HepG2 (cell line): ENCODE results near the gene RREB1.
"Not testable (repeated sequence)": the region's sequence is repeated elsewhere in the genome, so short reads cannot be mapped to it uniquely, and the experiment has no call there.

Experiments
- JUN ChIP-seq: sonication (generic); formaldehyde crosslinking; IDR thresholded peaks from 2 replicates; pipeline ENCODE4 v1.4.0; 2020; ENCODE audit warnings: mild to moderate bottlenecking, missing genetic modification reagents
- PPARG ChIP-seq: conservative IDR thresholded peaks from 2 replicates; pipeline ENCODE4 v1.6.1; 2016; ENCODE audit warnings: missing biosample characterization, missing genetic modification reagents
- RELA ChIP-seq: sonication (generic); formaldehyde crosslinking; IDR thresholded peaks from 2 replicates; pipeline ENCODE4 v1.4.0; 2020; ENCODE audit warnings: missing genetic modification reagents
- TF ChIP-seq, protein P1 (sequence below): sonication (generic); formaldehyde crosslinking; IDR thresholded peaks from 2 replicates; pipeline ENCODE4 v1.9.0; 2021; ENCODE audit warnings: missing genetic modification reagents, borderline replicate concordance
- TF ChIP-seq, protein P2 (sequence below): IDR thresholded peaks from 2 replicates; pipeline ENCODE4 v1.6.1; 2012; ENCODE audit warnings: inconsistent platforms
- TF ChIP-seq, protein P3 (sequence below): sonication (generic); formaldehyde crosslinking; IDR thresholded peaks from 2 replicates; pipeline ENCODE4 v1.4.0; 2020; ENCODE audit warnings: missing genetic modification reagents
- TF ChIP-seq, protein P4 (sequence below): sonication (generic); formaldehyde crosslinking; IDR thresholded peaks from 2 replicates; pipeline ENCODE4 v1.5.0; 2020; ENCODE audit warnings: mild to moderate bottlenecking, missing genetic modification reagents, moderate library complexity
- TF ChIP-seq, protein P5 (sequence below): IDR thresholded peaks from 2 replicates; pipeline ENCODE4 v1.6.1; 2016
- TF ChIP-seq, protein P6 (sequence below): sonication (generic); formaldehyde crosslinking; IDR thresholded peaks from 2 replicates; pipeline ENCODE4 v1.4.0; 2020; ENCODE audit warnings: missing genetic modification reagents
- TF ChIP-seq, protein P7 (sequence below): sonication (generic); formaldehyde crosslinking; IDR thresholded peaks from 2 replicates; pipeline ENCODE4 v1.8.0; 2022; ENCODE audit warnings: mild to moderate bottlenecking, missing genetic modification reagents, borderline replicate concordance

DNA sequence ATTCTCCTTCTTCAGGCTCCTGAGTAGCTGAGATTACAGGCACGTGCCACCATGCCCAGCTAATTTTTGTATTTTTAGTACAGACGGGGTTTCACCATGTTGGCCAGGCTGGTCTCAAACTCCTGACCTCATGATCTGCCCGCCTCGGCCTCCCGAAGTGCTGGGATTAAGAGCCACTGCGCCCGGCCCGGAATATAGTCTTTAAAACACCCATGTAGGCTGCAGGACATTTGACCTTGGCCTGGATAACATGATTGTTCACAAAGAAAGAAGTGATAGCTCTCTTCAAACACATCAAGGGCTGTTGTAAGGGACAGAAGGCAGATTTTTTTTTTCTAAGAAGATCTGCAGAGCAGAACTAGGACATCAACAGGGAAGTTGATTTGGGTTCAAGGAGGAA lies 166.8 kb downstream of the RREB1 start:
- not testable (repeated sequence) for TF ChIP-seq JUN (CRISPR knock-in tag); PPARG (CRISPR knock-in tag); RELA
- TF ChIP-seq, protein P1, sequence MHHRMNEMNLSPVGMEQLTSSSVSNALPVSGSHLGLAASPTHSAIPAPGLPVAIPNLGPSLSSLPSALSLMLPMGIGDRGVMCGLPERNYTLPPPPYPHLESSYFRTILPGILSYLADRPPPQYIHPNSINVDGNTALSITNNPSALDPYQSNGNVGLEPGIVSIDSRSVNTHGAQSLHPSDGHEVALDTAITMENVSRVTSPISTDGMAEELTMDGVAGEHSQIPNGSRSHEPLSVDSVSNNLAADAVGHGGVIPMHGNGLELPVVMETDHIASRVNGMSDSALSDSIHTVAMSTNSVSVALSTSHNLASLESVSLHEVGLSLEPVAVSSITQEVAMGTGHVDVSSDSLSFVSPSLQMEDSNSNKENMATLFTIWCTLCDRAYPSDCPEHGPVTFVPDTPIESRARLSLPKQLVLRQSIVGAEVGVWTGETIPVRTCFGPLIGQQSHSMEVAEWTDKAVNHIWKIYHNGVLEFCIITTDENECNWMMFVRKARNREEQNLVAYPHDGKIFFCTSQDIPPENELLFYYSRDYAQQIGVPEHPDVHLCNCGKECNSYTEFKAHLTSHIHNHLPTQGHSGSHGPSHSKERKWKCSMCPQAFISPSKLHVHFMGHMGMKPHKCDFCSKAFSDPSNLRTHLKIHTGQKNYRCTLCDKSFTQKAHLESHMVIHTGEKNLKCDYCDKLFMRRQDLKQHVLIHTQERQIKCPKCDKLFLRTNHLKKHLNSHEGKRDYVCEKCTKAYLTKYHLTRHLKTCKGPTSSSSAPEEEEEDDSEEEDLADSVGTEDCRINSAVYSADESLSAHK (CRISPR knock-in tag) = not testable (repeated sequence)
- TF ChIP-seq, protein P2, sequence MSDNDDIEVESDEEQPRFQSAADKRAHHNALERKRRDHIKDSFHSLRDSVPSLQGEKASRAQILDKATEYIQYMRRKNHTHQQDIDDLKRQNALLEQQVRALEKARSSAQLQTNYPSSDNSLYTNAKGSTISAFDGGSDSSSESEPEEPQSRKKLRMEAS = not testable (repeated sequence)
- TF ChIP-seq, protein P3, sequence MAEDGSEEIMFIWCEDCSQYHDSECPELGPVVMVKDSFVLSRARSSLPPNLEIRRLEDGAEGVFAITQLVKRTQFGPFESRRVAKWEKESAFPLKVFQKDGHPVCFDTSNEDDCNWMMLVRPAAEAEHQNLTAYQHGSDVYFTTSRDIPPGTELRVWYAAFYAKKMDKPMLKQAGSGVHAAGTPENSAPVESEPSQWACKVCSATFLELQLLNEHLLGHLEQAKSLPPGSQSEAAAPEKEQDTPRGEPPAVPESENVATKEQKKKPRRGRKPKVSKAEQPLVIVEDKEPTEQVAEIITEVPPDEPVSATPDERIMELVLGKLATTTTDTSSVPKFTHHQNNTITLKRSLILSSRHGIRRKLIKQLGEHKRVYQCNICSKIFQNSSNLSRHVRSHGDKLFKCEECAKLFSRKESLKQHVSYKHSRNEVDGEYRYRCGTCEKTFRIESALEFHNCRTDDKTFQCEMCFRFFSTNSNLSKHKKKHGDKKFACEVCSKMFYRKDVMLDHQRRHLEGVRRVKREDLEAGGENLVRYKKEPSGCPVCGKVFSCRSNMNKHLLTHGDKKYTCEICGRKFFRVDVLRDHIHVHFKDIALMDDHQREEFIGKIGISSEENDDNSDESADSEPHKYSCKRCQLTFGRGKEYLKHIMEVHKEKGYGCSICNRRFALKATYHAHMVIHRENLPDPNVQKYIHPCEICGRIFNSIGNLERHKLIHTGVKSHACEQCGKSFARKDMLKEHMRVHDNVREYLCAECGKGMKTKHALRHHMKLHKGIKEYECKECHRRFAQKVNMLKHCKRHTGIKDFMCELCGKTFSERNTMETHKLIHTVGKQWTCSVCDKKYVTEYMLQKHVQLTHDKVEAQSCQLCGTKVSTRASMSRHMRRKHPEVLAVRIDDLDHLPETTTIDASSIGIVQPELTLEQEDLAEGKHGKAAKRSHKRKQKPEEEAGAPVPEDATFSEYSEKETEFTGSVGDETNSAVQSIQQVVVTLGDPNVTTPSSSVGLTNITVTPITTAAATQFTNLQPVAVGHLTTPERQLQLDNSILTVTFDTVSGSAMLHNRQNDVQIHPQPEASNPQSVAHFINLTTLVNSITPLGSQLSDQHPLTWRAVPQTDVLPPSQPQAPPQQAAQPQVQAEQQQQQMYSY (CRISPR knock-in tag) = not testable (repeated sequence)
- TF ChIP-seq, protein P4, sequence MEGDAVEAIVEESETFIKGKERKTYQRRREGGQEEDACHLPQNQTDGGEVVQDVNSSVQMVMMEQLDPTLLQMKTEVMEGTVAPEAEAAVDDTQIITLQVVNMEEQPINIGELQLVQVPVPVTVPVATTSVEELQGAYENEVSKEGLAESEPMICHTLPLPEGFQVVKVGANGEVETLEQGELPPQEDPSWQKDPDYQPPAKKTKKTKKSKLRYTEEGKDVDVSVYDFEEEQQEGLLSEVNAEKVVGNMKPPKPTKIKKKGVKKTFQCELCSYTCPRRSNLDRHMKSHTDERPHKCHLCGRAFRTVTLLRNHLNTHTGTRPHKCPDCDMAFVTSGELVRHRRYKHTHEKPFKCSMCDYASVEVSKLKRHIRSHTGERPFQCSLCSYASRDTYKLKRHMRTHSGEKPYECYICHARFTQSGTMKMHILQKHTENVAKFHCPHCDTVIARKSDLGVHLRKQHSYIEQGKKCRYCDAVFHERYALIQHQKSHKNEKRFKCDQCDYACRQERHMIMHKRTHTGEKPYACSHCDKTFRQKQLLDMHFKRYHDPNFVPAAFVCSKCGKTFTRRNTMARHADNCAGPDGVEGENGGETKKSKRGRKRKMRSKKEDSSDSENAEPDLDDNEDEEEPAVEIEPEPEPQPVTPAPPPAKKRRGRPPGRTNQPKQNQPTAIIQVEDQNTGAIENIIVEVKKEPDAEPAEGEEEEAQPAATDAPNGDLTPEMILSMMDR (CRISPR knock-in tag) = not testable (repeated sequence)
- TF ChIP-seq, protein P5, sequence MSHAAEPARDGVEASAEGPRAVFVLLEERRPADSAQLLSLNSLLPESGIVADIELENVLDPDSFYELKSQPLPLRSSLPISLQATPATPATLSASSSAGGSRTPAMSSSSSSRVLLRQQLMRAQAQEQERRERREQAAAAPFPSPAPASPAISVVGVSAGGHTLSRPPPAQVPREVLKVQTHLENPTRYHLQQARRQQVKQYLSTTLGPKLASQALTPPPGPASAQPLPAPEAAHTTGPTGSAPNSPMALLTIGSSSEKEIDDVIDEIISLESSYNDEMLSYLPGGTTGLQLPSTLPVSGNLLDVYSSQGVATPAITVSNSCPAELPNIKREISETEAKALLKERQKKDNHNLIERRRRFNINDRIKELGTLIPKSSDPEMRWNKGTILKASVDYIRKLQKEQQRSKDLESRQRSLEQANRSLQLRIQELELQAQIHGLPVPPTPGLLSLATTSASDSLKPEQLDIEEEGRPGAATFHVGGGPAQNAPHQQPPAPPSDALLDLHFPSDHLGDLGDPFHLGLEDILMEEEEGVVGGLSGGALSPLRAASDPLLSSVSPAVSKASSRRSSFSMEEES (CRISPR knock-in tag) = not testable (repeated sequence)
- TF ChIP-seq, protein P6, sequence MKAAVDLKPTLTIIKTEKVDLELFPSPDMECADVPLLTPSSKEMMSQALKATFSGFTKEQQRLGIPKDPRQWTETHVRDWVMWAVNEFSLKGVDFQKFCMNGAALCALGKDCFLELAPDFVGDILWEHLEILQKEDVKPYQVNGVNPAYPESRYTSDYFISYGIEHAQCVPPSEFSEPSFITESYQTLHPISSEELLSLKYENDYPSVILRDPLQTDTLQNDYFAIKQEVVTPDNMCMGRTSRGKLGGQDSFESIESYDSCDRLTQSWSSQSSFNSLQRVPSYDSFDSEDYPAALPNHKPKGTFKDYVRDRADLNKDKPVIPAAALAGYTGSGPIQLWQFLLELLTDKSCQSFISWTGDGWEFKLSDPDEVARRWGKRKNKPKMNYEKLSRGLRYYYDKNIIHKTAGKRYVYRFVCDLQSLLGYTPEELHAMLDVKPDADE = not testable (repeated sequence)
- TF ChIP-seq, protein P7, sequence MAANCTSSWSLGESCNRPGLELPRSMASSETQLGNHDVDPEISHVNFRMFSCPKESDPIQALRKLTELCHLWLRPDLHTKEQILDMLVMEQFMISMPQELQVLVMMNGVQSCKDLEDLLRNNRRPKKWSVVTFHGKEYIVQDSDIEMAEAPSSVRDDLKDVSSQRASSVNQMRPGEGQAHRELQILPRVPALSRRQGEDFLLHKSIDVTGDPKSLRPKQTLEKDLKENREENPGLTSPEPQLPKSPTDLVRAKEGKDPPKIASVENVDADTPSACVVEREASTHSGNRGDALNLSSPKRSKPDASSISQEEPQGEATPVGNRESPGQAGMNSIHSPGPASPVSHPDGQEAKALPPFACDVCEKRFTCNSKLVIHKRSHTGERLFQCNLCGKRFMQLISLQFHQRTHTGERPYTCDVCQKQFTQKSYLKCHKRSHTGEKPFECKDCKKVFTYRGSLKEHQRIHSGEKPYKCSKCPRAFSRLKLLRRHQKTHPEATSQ = not testable (repeated sequence)
